SU-DHL-6 (cell line): Measurements from ENCODE around the gene IL17RD.

ENCODE experiments used
- H2AFZ ChIP-seq: fragments of 200-600 bp; sonication (generic); 2 replicates; pipeline ENCODE4 v1.6.1; 2014; ENCODE audit warnings: low read depth, mild to moderate bottlenecking, moderate library complexity, mixed read lengths, antibody characterized with exemption, low read length; ENCODE audit not compliant: severe bottlenecking
- H3F3A ChIP-seq: fragments of 200-600 bp; shearing (Covaris generic); 2 replicates; pipeline ENCODE4 v1.6.0; 2016; ENCODE audit warnings: antibody characterized with exemption, mild to moderate bottlenecking; ENCODE audit not compliant: insufficient read depth
- H3K27ac ChIP-seq: fragments of 200-600 bp; sonication (generic); 2 replicates; pipeline ENCODE4 v1.5.1; 2016; ENCODE audit warnings: low read depth, mild to moderate bottlenecking, low read length, moderate library complexity, mixed read lengths
- H3K27me3 ChIP-seq: fragments of 200-600 bp; sonication (generic), shearing (Covaris generic); 2 replicates; pipeline ENCODE4 v1.6.0; 2014; ENCODE audit warnings: mild to moderate bottlenecking, low read length
- H3K36me3 ChIP-seq: fragments of 200-600 bp; sonication (generic); 2 replicates; pipeline ENCODE4 v1.6.1; 2014; ENCODE audit warnings: mild to moderate bottlenecking, low read length, mixed read lengths
- H3K4me2 ChIP-seq: fragments of 300-600, 200-600 bp; shearing (Covaris generic), sonication (generic); 2 replicates; pipeline ENCODE4 v1.6.0; 2014; ENCODE audit warnings: low read length, low read depth, mild to moderate bottlenecking; ENCODE audit not compliant: poor library complexity, severe bottlenecking
- H3K4me3 ChIP-seq: fragments of 200-600 bp; sonication (generic); 2 replicates; pipeline ENCODE4 v1.5.1; 2014; ENCODE audit warnings: antibody characterized with exemption, low read length, mild to moderate bottlenecking, mixed read lengths; ENCODE audit not compliant: insufficient read depth, poor library complexity, severe bottlenecking
- H3K79me2 ChIP-seq: fragments of 200-600 bp; sonication (generic); 2 replicates; pipeline ENCODE4 v1.6.1; 2014; ENCODE audit warnings: mild to moderate bottlenecking, low read length, moderate library complexity; ENCODE audit not compliant: insufficient read depth
- H3K9ac ChIP-seq: fragments of 200-600 bp; sonication (generic); 2 replicates; pipeline ENCODE4 v1.7.0; 2014; ENCODE audit warnings: mild to moderate bottlenecking, low read length
- H3K9me2 ChIP-seq: fragments of 200-600 bp; sonication (generic); replicated peaks from 2 replicates; pipeline ENCODE4 v1.6.1; 2014; ENCODE audit warnings: low read length; ENCODE audit not compliant: insufficient read depth
- H3K9me3 ChIP-seq: fragments of 200-600 bp; sonication (generic); 2 replicates; pipeline ENCODE4 v1.6.1; 2014; ENCODE audit warnings: low read length, mixed read lengths; ENCODE audit not compliant: insufficient read depth
- H4K20me1 ChIP-seq: fragments of 200-600 bp; sonication (generic); 2 replicates; pipeline ENCODE4 v1.6.1; 2014; ENCODE audit warnings: low read depth, mild to moderate bottlenecking, antibody characterized with exemption, low read length, moderate library complexity, mixed read lengths
- CTCF ChIP-seq: fragments of 200-600 bp; sonication (generic); IDR thresholded peaks from one replicate; pipeline ENCODE4 v1.5.1; 2017; ENCODE audit warnings: antibody characterized with exemption, mild to moderate bottlenecking, low read length, moderate library complexity; ENCODE audit not compliant: insufficient read depth, poor library complexity, severe bottlenecking
- EZH2phosphoT487 ChIP-seq: fragments of 200-600 bp; sonication (generic), shearing (Covaris generic); conservative IDR thresholded peaks from 2 replicates; pipeline ENCODE4 v1.6.1; 2018; ENCODE audit warnings: mild to moderate bottlenecking, antibody characterized with exemption, low read length, moderate library complexity, mixed read lengths

The IL17RD gene

GRCh38 chr3:57133157-57133556, 32.0 kb downstream of the IL17RD start:
- H3K79me2 ChIP-seq, result no peaks in the 10 kb centered on the region
- no peaks in the 10 kb centered on the region for H4K20me1 ChIP-seq
- H3K4me2 ChIP-seq, result no peak overlapping the region
- no peaks in the 10 kb centered on the region for H3K9me3 ChIP-seq
- H3K9ac ChIP-seq, result no peak overlapping the region
- no peaks in the 10 kb centered on the region for H3F3A ChIP-seq
- TF ChIP-seq CTCF, result no peak
- TF ChIP-seq EZH2phosphoT487, result no peak
- no peak overlapping the region for H2AFZ ChIP-seq
- no peaks in the 10 kb centered on the region for H3K36me3 ChIP-seq
- no peaks in the 10 kb centered on the region for H3K27me3 ChIP-seq
- no peaks in the 10 kb centered on the region for H3K9me2 ChIP-seq
- no peak overlapping the region for H3K27ac ChIP-seq
- H3K4me3 ChIP-seq, result no peak overlapping the region

- Histone ChIP-seq H3K36me3 (no peaks in the 10 kb centered on the region), H3F3A (no peaks in the 10 kb centered on the region), H3K27ac (no peak overlapping the region), H4K20me1 (no peaks in the 10 kb centered on the region), H3K4me3 (no peak overlapping the region), H2AFZ (no peak overlapping the region), H3K9me3 (no peaks in the 10 kb centered on the region), H3K79me2 (no peaks in the 10 kb centered on the region), H3K27me3 (no peaks in the 10 kb centered on the region), H3K4me2 (no peak overlapping the region), H3K9ac (no peak overlapping the region), H3K9me2 (no peaks in the 10 kb centered on the region)
- TF ChIP-seq EZH2phosphoT487 (no peak), CTCF (no peak)
Measured at GRCh38 chr3:57132674-57133073, 32.5 kb downstream of the IL17RD start.

- H3K79me2 ChIP-seq, result no peaks in the 10 kb centered on the region
- no peaks in the 10 kb centered on the region for H3K27me3 ChIP-seq
- H3K4me3 ChIP-seq, result no peak overlapping the region
Measured at GRCh38 chr3:57131210-57131588, 34.0 kb downstream of the IL17RD start.

More at GRCh38 chr3:57131210-57131588, 34.0 kb downstream of the IL17RD start:
- Histone ChIP-seq H3K27ac (no peak overlapping the region), H3K9me2 (no peaks in the 10 kb centered on the region), H2AFZ (no peak overlapping the region), H4K20me1 (no peaks in the 10 kb centered on the region), H3K9ac (no peak overlapping the region), H3K4me2 (no peak overlapping the region), H3K9me3 (no peaks in the 10 kb centered on the region), H3K36me3 (no peaks in the 10 kb centered on the region), H3F3A (no peaks in the 10 kb centered on the region)
- TF ChIP-seq EZH2phosphoT487 (no peak), CTCF (no peak)
